ENCODE data around the gene SH3GL1.

GRCh38 chr19:4443966-4444764, 43.8 kb upstream of the SH3GL1 start:
- TF ChIP-seq, protein P1, sequence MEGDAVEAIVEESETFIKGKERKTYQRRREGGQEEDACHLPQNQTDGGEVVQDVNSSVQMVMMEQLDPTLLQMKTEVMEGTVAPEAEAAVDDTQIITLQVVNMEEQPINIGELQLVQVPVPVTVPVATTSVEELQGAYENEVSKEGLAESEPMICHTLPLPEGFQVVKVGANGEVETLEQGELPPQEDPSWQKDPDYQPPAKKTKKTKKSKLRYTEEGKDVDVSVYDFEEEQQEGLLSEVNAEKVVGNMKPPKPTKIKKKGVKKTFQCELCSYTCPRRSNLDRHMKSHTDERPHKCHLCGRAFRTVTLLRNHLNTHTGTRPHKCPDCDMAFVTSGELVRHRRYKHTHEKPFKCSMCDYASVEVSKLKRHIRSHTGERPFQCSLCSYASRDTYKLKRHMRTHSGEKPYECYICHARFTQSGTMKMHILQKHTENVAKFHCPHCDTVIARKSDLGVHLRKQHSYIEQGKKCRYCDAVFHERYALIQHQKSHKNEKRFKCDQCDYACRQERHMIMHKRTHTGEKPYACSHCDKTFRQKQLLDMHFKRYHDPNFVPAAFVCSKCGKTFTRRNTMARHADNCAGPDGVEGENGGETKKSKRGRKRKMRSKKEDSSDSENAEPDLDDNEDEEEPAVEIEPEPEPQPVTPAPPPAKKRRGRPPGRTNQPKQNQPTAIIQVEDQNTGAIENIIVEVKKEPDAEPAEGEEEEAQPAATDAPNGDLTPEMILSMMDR (optimal IDR thresholded peaks at IDR 0.05 in 1 of 3, IDR thresholded peaks at IDR 0.05 in 1 of 3, conservative IDR thresholded peaks at IDR 0.05 in 1 of 3; ENCODE audit: extremely low read depth in 1 of 3, insufficient read depth in 2 of 3, low read length in 3 of 3) = no peak
- no peak for TF ChIP-seq EZH2 (IDR thresholded peaks at IDR 0.05; ENCODE audit: low read length)

All from keratinocyte (primary cell).